Mammary epithelial cell (primary cell): ENCODE measurements around the gene RTF2.

Experiments used
- CTCF ChIP-seq, 2 donors: IDR thresholded peaks in 1 of 2; conservative IDR thresholded peaks in 1 of 2; 2 replicates each; pipeline ENCODE4 v1.5.1; 2011 to 2012; ENCODE audit warnings: inconsistent platforms in 2 of 2, low read length in 2 of 2, mild to moderate bottlenecking in 2 of 2, control low read depth in 1 of 2, low read depth in 1 of 2; ENCODE audit not compliant: insufficient read depth in 1 of 2; ENCODE audit errors: extremely low read depth in 1 of 2
- EZH2 ChIP-seq: IDR thresholded peaks from 2 replicates; pipeline ENCODE4 v1.6.1; 2012; ENCODE audit warnings: low read length, inconsistent platforms, borderline replicate concordance

- TF ChIP-seq CTCF (conservative IDR thresholded peaks at IDR 0.05 in 1 of 2, IDR thresholded peaks at IDR 0.05 in 1 of 2; ENCODE audit: extremely low read depth in 1 of 2, insufficient read depth in 1 of 2, low read depth in 1 of 2, low read length in 2 of 2) (no peak), EZH2 (no peak)
Measured at GRCh38 chr20:56445540-56445939, 22.9 kb upstream of the RTF2 start.
